ENCODE results near the gene PLPPR2.

The PLPPR2 gene

GRCh38 chr19:11363881-11364280 is 8.6 kb downstream of the PLPPR2 start:
- DNase-seq (ENCODE audit: insufficient read length): no peak
- TF ChIP-seq POLR2AphosphoS5 (IDR thresholded peaks at IDR 0.05; ENCODE audit: low read depth, low read length): no peak
- TF ChIP-seq TAF1 (IDR thresholded peaks at IDR 0.05; ENCODE audit: borderline replicate concordance, low read depth, low read length): no peak
- TF ChIP-seq POLR2A (IDR thresholded peaks at IDR 0.05; ENCODE audit: low read depth, low read length): no peak
- no peak for FAIRE-seq

GRCh38 chr19:11364296-11364904 is 9.2 kb downstream of the PLPPR2 start:
- TF ChIP-seq POLR2A (IDR thresholded peaks at IDR 0.05; ENCODE audit: low read depth, low read length) (no peak), POLR2AphosphoS5 (IDR thresholded peaks at IDR 0.05; ENCODE audit: low read depth, low read length) (no peak), TAF1 (IDR thresholded peaks at IDR 0.05; ENCODE audit: borderline replicate concordance, low read depth, low read length) (no peak)
- FAIRE-seq (no peak), DNase-seq (ENCODE audit: insufficient read length) (no peak)

DNA sequence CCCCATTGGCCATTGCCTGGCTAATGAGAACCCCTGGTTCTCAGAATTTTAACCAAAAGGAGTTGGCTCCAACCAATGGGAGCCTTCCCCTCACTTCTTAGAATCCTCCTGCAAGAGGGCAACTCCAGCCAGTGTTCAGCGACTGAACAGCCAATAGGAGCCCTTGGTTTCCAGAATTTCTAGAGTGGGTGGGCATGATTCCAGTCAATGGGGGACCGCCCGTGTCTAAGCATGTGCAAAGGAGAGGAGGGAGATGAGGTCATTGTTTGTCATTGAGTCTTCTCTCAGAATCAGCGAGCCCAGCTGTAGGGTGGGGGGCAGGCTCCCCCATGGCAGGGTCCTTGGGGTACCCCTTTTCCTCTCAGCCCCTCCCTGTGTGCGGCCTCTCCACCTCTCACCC is 9.7 kb downstream of the PLPPR2 start:
- TF ChIP-seq POLR2A (IDR thresholded peaks at IDR 0.05; ENCODE audit: low read depth, low read length): no peak
- no peak for TF ChIP-seq POLR2AphosphoS5 (IDR thresholded peaks at IDR 0.05; ENCODE audit: low read depth, low read length)
- DNase-seq (ENCODE audit: insufficient read length): no peak
- no peak for FAIRE-seq

- no peak for FAIRE-seq
- DNase-seq (ENCODE audit: insufficient read length): no peak
- TF ChIP-seq POLR2AphosphoS5 (IDR thresholded peaks at IDR 0.05; ENCODE audit: low read depth, low read length): no peak
- TF ChIP-seq TAF1 (IDR thresholded peaks at IDR 0.05; ENCODE audit: borderline replicate concordance, low read depth, low read length): no peak
- TF ChIP-seq POLR2A (IDR thresholded peaks at IDR 0.05; ENCODE audit: low read depth, low read length): no peak
Measured at GRCh38 chr19:11365557-11366117, 10.4 kb downstream of the PLPPR2 start.

- DNase-seq (ENCODE audit: insufficient read length) (no peak), FAIRE-seq (no peak)
- no peak for TF ChIP-seq TAF1 (IDR thresholded peaks at IDR 0.05; ENCODE audit: borderline replicate concordance, low read depth, low read length)
- TF ChIP-seq POLR2AphosphoS5 (IDR thresholded peaks at IDR 0.05; ENCODE audit: low read depth, low read length): no peak
- TF ChIP-seq POLR2A (IDR thresholded peaks at IDR 0.05; ENCODE audit: low read depth, low read length): no peak
Measured at GRCh38 chr19:11367528-11367927, 12.3 kb downstream of the PLPPR2 start.

DNA sequence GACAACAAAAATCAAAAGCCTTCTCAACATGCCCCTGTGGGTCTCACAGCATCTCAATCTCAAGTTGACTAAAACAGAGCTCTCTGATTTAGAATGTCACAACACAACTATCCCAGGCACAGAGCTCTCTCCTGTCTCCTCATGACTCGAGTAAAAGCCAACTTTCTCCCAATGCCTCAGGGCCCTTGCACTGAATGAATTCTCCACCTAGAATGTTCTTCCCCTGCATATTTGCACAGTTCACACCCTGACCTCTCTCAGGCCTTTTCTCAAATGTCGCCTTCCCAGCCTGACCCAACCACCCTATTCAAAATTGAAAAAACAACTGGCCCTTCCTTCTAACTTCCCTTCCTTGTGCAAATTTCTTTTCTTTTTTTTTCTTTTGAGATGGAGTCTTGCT is 15.5 kb downstream of the PLPPR2 start:
- DNase-seq (ENCODE audit: insufficient read length) (no peak), FAIRE-seq (no peak)
- TF ChIP-seq POLR2A (IDR thresholded peaks at IDR 0.05; ENCODE audit: low read depth, low read length) (no peak), TAF1 (IDR thresholded peaks at IDR 0.05; ENCODE audit: borderline replicate concordance, low read depth, low read length) (no peak), POLR2AphosphoS5 (IDR thresholded peaks at IDR 0.05; ENCODE audit: low read depth, low read length) (no peak)

DNA sequence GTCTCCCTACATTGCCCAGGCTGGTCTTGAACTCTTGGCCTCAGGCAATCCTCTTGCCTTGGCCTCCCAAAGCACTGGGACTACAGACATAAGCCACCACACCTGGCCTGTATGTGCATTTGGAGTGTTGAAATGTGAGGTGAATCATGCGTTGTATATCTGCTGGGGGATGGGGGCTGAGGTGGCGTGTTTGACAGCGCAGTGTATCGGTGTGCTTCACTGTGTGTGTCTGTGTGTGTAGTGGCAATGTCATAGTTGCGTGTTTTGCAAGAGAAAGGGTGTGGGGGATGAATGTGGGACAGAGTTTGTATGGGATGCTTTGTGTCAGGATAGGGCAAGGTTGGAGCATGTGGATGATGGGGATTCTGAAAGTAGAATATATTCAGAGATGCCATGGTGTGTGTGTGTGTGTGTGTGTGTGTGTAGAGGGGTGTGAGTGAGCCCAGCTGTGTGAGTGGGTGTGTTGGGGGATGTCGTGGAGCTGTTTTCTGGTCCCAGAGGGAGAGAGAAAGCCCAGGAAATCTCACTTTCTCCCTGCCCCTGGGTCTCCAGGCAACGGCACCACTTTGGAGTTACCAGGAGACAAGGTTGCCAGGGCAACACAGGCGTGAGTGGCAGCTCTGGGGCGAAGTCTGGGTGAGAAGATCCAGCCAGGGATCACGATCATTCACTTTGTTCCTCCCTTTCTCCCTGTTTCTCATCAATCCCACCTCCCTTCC is 18.1 kb downstream of the PLPPR2 start:
- FAIRE-seq (peak; percentile 65), DNase-seq (ENCODE audit: insufficient read length) (peak; percentile 23)
- no peak for TF ChIP-seq POLR2AphosphoS5 (IDR thresholded peaks at IDR 0.05; ENCODE audit: low read depth, low read length)
- TF ChIP-seq TAF1 (IDR thresholded peaks at IDR 0.05; ENCODE audit: borderline replicate concordance, low read depth, low read length): no peak
- no peak for TF ChIP-seq POLR2A (IDR thresholded peaks at IDR 0.05; ENCODE audit: low read depth, low read length)

DNA sequence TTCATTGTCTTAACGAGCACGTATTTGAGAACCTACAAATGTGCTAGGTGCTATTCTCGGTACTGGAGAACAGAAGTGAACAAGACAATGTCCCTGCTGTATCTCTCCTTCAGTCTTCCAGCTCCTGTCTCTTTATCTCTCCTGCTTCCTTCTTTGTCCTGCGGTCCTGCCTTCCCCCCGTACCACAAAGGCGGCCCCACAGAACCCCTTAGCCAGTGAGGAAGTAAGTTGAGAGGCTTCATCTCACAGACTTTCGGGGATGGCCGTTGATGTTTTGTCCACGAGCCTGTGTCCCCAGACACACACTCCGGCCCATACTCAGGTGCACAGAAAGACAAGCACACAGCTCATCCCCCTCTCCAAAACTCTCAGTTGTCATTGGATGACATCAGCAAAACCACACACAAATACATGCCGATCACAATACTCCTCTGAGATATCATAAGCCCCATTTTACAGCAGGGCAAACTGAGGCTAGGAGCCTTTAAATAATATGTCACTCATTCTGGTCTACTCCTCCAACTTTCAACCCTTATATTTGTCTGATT is 18.7 kb downstream of the PLPPR2 start:
- DNase-seq (ENCODE audit: insufficient read length) (no peak), FAIRE-seq (no peak)
- TF ChIP-seq TAF1 (IDR thresholded peaks at IDR 0.05; ENCODE audit: borderline replicate concordance, low read depth, low read length) (no peak), POLR2AphosphoS5 (IDR thresholded peaks at IDR 0.05; ENCODE audit: low read depth, low read length) (no peak), POLR2A (IDR thresholded peaks at IDR 0.05; ENCODE audit: low read depth, low read length) (no peak)

GRCh38 chr19:11374433-11375142 is 19.4 kb downstream of the PLPPR2 start, which contains the start of gene SWSAP1:
Gene SWSAP1 (plus strand): TSS chr19:11374666. CDS start chr19:11374681, 15 bp downstream.
- FAIRE-seq (peak; percentile 99), DNase-seq (ENCODE audit: insufficient read length) (peak; percentile 97)
- no peak for TF ChIP-seq TAF1 (IDR thresholded peaks at IDR 0.05; ENCODE audit: borderline replicate concordance, low read depth, low read length)
- peak; percentile 80; the same call in 1 of the 2 replicates for TF ChIP-seq POLR2A (IDR thresholded peaks at IDR 0.05; ENCODE audit: low read depth, low read length)
- peak; percentile 74; the same call in 1 of the 2 replicates for TF ChIP-seq POLR2AphosphoS5 (IDR thresholded peaks at IDR 0.05; ENCODE audit: low read depth, low read length)

DNA sequence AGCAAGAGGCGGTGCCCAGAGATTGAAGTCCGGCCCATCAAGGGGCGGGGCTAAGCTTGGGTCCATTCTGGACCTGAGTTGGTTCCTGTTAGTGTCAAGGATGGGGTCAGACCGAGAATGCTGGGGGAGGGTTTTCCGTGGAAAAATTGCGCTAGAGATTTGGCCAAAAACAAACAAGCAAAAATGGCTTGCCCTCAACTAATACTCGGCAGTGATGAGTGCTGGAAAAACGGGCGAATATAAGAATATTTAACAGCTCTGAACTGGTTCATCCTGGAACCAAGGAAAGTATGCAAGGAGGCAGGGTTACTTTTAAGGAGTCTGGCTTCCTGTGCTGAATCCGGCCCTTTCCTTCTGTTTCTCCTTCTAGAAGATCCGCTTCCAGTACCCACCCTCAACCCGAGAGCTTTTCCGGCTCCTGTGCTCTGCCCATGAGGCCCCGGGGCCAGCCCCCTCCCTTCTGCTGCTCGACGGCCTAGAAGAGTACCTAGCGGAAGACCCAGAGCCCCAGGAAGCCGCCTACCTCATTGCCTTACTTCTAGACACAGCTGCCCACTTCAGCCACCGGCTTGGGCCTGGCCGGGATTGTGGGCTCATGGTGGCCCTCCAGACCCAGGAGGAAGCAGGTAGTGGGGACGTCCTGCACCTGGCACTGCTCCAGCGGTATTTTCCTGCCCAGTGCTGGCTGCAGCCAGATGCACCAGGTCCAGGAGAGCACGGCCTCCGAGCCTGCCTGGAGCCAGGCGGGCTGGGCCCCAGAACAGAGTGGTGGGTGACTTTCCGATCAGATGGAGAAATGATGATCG is 20.1 kb downstream of the PLPPR2 start:
- DNase-seq (ENCODE audit: insufficient read length): no peak
- TF ChIP-seq TAF1 (IDR thresholded peaks at IDR 0.05; ENCODE audit: borderline replicate concordance, low read depth, low read length) (peak; percentile 34; the same call in 1 of the 2 replicates), POLR2A (IDR thresholded peaks at IDR 0.05; ENCODE audit: low read depth, low read length) (peak; percentile 28; the same call in 1 of the 2 replicates), POLR2AphosphoS5 (IDR thresholded peaks at IDR 0.05; ENCODE audit: low read depth, low read length) (no peak; the same call in 1 of the 2 replicates)

More for the DNA sequence above, 20.1 kb downstream of the PLPPR2 start:
- no peak for FAIRE-seq

Measured in GM12892 (cell line).